Hepatocyte (in vitro differentiated cells): ENCODE results near the gene SERPINI2.

Experiments
- EZH2 ChIP-seq: fragments of 200-600 bp; sonication (generic); IDR thresholded peaks from 2 replicates; pipeline ENCODE4 v1.6.1; 2016; ENCODE audit warnings: antibody characterized with exemption, mild to moderate bottlenecking, borderline replicate concordance
- EZH2phosphoT487 ChIP-seq: fragments of 200-600 bp; sonication (generic); IDR thresholded peaks from one replicate; pipeline ENCODE4 v1.6.1; 2018; ENCODE audit warnings: antibody characterized with exemption, mild to moderate bottlenecking, low read depth, moderate library complexity; ENCODE audit not compliant: unreplicated experiment, severe bottlenecking
- TF ChIP-seq, protein P1 (sequence below): fragments of 200-600 bp; sonication (generic); IDR thresholded peaks from 2 replicates; pipeline ENCODE4 v1.5.1; 2016; ENCODE audit warnings: antibody characterized with exemption, mild to moderate bottlenecking; ENCODE audit not compliant: poor library complexity

DNA sequence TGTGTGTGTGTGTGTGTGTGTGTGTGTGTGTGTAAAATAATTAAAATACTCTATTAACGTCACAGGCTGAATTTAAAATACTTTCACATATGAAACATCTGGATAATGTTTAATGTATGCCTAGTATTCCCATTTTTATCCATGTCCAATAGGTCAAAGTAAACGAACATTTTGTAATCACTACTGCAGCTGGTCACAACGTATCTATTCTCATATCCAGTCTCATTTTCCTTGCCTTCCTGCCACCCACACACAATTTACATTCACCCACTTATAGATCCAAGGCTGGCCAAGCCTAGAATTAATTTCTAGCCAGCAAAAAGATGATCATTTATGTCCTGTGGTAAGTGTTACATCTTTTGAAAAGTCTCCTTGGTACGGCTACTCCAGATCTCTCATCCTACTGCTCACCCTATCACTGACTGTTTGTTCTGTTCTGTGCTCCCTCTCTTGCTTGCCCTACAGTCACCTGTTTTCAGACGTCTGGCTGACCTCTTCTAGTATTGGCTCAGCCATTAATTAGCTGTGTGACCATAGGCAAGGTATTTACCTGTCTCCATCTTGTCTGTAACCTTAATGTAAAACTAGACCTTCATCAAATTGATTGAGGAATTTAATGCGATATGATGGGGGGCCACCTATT lies 17.6 kb downstream of the SERPINI2 start:
- TF ChIP-seq, protein P1, sequence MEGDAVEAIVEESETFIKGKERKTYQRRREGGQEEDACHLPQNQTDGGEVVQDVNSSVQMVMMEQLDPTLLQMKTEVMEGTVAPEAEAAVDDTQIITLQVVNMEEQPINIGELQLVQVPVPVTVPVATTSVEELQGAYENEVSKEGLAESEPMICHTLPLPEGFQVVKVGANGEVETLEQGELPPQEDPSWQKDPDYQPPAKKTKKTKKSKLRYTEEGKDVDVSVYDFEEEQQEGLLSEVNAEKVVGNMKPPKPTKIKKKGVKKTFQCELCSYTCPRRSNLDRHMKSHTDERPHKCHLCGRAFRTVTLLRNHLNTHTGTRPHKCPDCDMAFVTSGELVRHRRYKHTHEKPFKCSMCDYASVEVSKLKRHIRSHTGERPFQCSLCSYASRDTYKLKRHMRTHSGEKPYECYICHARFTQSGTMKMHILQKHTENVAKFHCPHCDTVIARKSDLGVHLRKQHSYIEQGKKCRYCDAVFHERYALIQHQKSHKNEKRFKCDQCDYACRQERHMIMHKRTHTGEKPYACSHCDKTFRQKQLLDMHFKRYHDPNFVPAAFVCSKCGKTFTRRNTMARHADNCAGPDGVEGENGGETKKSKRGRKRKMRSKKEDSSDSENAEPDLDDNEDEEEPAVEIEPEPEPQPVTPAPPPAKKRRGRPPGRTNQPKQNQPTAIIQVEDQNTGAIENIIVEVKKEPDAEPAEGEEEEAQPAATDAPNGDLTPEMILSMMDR = no peak
- TF ChIP-seq EZH2 = no peak
- no peak for TF ChIP-seq EZH2phosphoT487
